Retina (tissue), 1 donor: ENCODE results near the gene UBAC1.

Experiments
- DNase-seq: peaks from one replicate; pipeline ENCODE4 v3.0.0-alpha.2; 2016

The UBAC1 gene

GRCh38 chr9:135961277-135961715 is at the start of gene UBAC1:
Gene UBAC1 (minus strand): TSS chr9:135961373. CDS start chr9:135961162, 211 bp downstream.
- DNase-seq, result peak; percentile 96

GRCh38 chr9:136010615-136011361 is 49.6 kb upstream of the UBAC1 start:
- DNase-seq, result peak; percentile 78

DNA sequence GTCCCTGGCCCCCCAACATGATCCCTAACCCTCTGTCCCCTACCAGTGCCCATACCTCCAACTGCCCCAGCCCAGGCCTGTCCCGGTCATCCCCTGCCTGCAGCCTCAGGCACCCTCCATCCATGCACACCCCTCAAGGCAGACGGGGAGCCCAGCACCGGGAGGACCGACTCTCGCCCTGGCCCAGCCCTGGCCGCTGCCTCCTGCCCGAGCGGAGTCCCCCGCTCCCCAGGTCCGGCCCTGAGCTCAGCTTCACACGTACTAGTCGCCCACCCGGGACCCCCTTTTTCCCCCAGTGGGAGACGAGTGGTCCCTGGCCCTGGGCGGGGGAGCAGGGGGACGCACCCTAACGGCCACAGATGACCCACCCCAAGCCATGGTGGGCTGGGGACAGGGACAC is 49.0 kb upstream of the UBAC1 start:
- DNase-seq, result no peak

GRCh38 chr9:136009516-136009915 is 48.3 kb upstream of the UBAC1 start:
- no peak for DNase-seq

DNA sequence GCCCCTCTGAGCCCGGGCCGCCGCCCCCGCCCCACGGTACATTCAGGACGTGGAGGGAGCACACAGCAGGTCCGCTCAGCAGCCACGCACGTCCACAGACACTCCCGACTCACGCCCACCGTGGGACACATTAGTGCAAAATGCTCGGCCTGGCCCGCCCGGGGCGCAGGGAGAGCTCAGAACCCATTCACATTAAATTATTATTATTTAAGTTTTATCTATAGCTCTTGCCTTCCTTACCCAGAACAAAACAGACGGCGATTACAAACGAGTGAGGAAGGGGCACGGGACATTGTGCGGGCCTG is 47.5 kb upstream of the UBAC1 start:
- no peak for DNase-seq

GRCh38 chr9:136007934-136008692 is 46.9 kb upstream of the UBAC1 start:
- no peak for DNase-seq

DNA sequence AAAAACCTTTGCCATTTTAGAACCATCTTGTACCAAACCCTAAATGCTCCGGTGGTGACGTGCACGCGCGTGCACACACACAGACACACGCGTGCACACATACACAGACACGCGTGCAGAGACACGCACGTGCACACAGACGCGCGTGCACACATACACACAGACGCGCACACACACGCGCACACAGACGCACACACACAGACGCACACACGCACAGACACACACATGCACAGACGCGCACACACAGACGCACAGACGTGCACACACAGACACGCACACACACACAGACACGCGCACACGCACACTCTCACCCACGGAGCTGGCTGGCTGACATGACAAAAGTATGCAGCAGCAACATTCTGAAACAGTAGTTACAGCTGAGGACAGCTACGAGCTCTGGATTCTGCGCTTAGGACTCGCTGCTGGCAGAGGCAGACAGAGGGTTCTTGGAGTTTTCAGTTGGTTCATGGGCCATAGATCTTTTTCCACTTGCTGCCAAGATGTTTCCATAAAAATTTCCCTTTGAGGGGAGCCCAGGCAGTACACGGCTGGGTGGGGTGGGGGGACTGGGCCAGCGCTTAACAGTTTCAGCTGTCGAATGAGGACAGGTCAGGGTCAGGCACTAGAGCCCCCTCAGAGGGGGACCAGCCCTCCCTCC is 46.2 kb upstream of the UBAC1 start:
- DNase-seq, result no peak

- no peak for DNase-seq
These were observed 45.0 kb upstream of the UBAC1 start for GRCh38 chr9:136006169-136006568.

DNA sequence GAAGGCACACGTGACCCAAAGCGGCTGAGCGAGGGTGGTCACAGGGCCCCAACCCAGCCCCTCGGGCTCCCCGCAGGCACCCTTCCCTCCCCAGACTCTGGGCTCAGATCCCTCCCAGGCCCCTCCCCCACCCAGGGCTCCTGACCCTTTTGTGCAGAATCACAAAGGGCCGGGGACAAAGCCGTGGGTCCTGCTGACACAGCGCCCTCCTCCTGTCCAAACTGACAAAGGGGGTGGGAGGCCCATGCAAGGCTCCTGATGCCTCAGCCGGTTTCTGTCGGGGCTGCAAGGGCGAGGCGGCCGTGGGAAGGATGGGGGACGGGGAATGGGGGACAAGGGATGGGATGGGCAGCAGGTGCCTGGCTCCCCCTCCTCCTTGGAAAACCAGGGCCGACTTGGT is 43.5 kb upstream of the UBAC1 start:
- peak; percentile 75 for DNase-seq

- DNase-seq, result no peak
These were observed 43.0 kb upstream of the UBAC1 start for GRCh38 chr9:136004219-136004618.

DNA sequence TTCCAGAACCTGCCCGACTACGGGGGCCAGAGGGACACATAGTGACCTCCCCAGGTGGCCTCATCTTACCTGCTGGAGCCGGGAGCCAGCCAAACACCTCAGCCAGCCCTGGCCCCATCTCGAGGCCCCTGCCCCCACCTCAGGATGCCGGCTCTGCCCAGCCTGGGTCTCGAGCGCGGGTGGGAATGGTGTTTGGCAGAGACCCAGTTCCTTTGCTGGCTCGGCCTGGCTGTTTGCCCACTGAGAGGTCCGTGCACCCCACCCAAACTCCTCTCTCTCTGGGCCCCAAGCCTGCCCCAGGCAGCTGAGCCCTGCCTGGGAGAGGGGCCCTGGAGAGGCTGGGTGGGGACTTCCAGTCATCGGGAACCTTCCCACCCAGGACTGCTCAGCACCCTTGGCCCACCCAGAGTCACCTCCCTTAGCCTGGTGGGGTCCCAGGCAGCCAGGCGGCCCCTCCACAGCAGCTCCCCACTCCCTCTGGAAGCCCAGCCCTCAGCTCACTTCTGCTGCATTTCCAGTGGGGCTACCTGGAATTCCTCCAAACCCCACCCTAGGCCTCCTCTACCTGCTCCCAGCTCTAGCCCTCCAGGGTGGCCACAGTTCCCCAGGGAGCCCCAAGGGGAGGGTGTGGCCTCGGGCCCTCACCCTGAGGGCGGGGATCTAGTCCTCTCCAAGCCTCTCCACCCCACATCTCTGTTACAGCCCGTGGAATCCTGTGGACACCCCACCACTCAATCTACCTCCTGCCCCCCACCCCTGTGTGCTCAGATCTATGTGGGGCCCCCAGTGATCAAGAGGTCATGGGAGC is 42.4 kb upstream of the UBAC1 start:
- no peak for DNase-seq

DNA sequence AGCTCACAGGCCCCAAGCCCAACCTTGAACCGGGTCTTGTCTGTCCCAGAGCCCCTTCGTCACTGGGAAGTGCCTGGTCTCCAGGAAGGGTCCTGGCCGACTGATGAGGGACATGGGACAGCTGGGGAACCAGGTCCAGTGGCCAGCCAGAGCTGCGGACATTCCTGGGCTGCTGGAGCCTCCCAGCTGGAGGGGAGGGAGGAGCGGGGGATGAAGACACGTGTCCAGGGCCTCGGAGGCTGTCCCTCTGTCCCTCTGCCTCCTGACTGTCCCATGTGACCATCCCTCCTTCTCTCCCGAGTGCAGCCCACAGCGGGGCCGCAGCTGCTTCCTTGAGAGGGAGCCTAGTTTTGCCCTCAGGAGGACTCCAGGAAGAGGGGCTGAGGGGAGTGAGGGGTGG is 41.7 kb upstream of the UBAC1 start:
- DNase-seq, result no peak

DNA sequence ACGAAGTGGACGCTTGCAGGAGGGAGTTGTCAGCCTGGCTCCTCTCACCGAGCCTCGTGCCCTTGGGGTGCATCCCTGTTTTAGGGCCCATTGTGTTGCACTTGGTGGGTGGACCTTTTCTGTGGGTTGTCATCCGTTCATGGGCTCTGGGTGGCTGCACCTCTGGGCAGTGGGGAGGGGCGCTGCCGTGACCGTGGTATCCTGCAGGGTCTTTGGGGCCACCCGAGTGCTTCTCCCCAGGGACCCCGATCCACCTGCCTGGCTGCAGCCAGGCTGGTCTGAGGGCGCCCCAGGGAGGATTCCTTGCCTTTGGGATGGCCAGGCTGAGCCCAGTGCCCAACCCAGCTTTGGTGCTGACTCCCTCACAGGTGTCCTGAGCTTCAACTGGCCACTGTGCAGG is 41.0 kb upstream of the UBAC1 start:
- no peak for DNase-seq

DNA sequence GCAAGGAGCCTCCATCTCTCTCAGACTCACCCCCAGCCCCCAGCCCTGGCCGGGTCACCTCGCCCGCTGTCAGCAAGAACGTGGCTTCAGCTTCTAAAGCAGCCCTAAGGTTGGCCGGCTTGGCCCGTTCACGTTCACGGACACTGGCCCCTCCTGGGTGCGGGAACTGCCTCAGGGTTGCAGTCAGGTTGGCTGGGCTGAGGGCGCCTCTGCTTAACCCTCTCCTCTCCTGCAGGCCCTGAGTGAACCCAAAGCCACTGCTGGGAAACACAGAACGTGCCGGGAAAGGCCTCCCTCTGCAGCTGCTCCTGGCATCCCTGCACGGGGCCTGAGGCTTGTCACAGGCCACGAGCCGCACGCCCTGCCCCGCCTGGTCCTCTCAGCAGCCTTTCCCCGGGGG is 40.1 kb upstream of the UBAC1 start:
- peak; percentile 60 for DNase-seq

- no peak for DNase-seq
These were observed 37.4 kb upstream of the UBAC1 start for GRCh38 chr9:135998410-135999071.

- DNase-seq, result no peak
These were observed 36.8 kb upstream of the UBAC1 start for GRCh38 chr9:135998016-135998380.

DNA sequence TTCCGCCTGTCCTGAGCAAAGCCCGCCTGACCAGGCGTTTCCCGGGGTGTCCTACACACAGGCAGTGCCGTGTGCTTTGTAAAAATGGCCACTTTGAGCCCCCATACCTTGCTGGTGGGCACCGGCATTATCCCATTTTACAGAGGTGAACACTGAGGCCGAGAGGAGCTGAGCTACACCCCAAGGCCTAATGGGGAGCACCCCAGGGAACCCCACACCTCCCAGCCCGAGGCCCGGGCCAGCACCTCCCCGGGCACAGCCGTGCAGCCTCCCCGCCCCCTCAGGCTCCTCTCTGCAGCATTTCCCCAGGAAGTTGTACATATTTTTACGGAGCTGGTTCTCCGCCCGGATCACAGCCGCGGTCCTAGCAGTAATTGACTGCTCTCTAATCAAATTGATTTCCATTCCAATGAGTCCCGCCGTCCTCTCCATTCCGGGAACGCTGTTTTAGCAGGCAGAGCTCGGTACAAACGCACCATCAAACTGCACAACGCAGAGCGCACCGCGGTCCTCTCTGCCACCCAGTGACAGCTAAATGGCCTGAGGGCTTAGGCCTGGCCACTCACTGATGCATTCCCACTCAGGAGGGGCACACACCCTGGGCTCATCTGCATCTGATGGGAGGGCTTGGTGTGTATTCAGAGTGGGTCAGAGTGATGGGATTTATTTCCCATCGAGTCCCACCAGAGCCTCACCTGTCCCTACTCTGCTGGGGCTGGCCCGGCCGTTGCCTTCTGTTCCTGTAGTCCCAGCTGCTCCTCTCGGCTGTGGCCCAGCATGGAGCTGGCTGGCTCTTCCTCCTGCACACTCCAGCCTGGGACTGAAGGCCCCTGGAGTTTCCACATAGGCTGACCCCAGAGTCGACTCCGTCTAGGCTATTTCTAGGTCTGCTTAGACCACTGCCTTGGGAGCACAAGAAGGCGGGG is 36.2 kb upstream of the UBAC1 start:
- DNase-seq, result peak; percentile 51

DNA sequence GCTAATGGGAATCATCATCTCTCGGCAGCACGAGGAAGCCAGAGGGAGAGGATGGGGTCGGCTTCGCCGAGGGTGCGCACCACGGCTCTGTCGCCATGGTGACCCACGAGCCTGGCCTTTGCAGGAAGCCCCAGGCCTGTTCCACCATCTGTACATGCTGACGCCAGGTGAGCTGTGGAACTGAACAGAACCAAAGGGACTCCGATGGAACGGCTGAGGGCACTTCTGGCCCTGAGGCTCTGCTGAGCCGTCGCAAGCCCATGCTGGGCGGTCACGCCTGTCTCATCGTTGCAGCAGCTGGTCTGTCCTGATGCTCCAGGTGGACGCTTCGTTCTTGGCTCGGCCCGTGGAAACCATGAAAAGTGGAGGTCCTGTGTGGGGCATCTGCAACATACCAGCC is 34.6 kb upstream of the UBAC1 start:
- DNase-seq, result no peak

GRCh38 chr9:135994501-135995192 is 33.5 kb upstream of the UBAC1 start:
- no peak for DNase-seq

DNA sequence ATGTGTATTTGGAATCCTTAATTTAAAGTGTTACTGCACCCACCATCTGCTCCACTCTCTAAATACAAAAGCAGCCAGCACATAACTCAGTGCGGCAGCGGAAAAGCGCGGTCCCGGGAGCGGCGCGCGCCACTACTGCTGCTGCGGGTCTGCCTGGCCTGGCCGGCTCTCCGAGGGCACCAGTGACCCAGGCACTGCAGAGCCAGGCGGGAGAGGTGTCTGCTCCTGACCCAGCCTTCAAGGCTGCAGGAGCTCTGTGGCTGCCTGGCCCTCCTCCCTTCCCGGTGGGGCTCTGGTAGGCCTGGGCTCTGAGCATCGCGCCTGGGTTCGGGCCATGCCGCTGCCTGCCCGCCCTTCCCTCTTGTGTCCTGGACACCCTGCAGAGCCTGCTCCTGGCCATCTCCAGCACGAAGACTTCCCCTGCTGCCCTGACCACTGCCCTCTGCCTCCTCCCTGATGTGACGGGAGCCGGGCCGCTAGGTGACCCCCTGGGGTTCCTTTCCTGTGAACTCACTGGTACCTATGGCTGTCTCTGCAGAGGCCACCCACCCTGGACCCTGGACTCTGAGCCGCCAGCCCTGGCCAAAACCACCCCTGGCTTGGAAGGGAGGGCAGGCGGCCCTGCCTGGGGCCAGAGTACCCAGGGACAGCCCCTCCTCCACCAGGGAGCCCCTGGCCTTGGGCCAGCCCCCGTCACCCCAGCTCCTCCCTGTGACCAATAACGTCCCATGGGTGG is 32.8 kb upstream of the UBAC1 start:
- DNase-seq, result peak; percentile 64
